GM13976 (cell line): ENCODE data around the gene DNAH1.

ENCODE experiments used
- DNase-seq: peaks from one replicate; pipeline ENCODE4 v3.0.0; 2012; ENCODE audit warnings: low spot score
- CTCF ChIP-seq: IDR thresholded peaks from 2 replicates; pipeline ENCODE4 v1.5.1; 2012; ENCODE audit warnings: borderline replicate concordance, mild to moderate bottlenecking; ENCODE audit not compliant: insufficient read depth; ENCODE audit errors: extremely low read depth, missing control alignments, control extremely low read depth
- in situ Hi-C: fragments of 300-500 bp; cut with MboI; formaldehyde crosslinking; loops from one replicate; pipeline ENCODE4 v1.12.0; 2022; ENCODE audit warnings: low sequenced_read_pairs, mixed read lengths, inconsistent platforms; ENCODE audit not compliant: unreplicated experiment

DNAH1 gene

DNA sequence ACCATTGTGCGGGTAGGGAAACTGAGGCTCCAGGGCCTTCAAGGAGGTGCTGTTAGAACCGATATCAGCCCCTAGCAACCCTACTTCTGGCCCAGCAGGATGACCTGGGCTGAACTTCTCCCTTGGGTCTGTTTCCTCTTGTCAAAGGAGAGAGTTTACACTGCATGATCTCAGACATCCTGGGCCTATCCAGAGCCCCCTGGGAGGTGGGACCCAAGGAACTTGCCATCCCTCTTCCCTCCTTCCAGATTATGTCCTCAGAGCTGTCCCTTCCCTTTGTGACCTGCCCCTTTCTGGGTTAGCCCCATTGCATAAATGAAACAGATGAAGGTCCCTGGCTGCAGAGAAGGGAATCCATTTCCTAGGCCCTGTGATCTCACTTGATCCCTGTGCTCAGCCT lies 12.3 kb upstream of the DNAH1 start:
- no peak for DNase-seq
- TF ChIP-seq CTCF = no peak
- in situ Hi-C loops = no loop called here

GRCh38 chr3:52305926-52306325 lies 10.2 kb upstream of the DNAH1 start:
- in situ Hi-C loops = no loop called here
- no peak for DNase-seq
- TF ChIP-seq CTCF = no peak

DNA sequence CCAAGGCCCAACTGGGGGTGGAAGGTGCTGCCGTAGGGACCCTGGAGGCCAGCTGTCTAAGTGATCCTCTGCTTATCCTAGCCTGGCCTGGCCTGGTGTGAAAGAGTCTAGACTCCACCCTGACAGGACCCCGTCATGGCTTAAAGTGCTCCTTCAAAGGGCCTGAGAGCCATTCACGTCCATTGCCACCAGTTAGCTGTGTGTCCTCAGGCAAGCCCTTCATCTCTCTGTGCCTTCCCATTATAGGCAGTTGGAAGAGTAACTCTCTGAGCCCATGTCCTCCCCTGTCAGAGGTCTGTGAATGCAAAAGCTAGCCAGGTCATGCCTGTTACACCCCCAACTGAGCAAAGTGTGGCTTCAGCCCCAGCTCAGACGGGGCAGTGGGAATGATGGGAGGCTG lies 9.1 kb upstream of the DNAH1 start:
- no peak for TF ChIP-seq CTCF
- in situ Hi-C loops = no loop called here
- no peak for DNase-seq

GRCh38 chr3:52308308-52308707 lies 7.8 kb upstream of the DNAH1 start:
- no peak for TF ChIP-seq CTCF
- DNase-seq = no peak
- in situ Hi-C loops = no loop called here

DNA sequence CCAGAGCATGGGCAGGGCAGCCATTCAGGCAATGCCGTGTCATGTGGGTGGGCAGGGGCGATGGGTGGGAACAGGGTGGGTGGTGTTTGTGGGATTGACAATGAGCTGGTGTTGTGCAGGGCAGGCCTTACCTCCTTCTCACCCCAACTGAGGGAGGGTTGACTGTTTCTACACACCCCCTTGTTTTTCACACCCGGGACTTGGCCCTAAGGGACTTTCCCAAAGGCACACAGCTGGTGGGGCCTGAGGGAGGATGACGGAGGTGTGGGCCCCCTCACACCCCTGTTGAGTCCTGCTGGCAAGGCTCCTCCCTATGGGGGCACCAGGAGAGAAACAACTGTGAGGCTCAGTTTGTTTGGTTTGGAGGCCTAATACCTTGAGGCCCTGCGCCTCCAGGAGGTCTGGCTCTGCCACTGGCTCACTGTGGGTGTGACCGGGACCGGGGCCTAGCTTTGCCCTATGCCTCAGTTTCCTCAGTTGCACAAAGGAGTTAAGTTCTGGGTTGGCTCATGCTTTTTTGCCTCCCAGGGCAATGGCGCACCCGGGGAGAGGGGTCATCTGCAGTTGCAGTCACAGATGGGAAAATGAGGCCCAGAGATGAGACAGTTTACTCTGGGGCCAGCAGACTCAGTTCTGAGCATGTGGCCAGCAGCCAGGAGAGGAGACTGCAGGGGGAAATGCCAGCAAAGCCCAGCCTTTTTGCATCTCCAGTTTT lies 5.1 kb upstream of the DNAH1 start:
- DNase-seq = peak; percentile 87
- no peak for TF ChIP-seq CTCF
- in situ Hi-C loops = no loop called here

GRCh38 chr3:52311576-52312119 lies 4.5 kb upstream of the DNAH1 start:
- in situ Hi-C loops = no loop called here
- no peak for TF ChIP-seq CTCF
- no peak for DNase-seq
